ENCODE measurements around the gene TRIM47. TPM values are rescaled to one million over a fixed set of nuclear protein-coding genes. Genes with fewer than 3 reads are reported as not detected.

Gene TRIM47
- total RNA-seq, 4 donors from 2014 or later, result 18.5 to 53.8 (median 29.6) TPM

- DNase-seq (ENCODE audit: low spot score) (no peak), ATAC-seq (ENCODE audit: low FRiP score) (no peak)
Observed at GRCh38 chr17:75908201-75908600, 29.8 kb upstream of the TRIM47 start.

GRCh38 chr17:75906143-75906884 is 27.9 kb upstream of the TRIM47 start:
- ATAC-seq (ENCODE audit: low FRiP score), result no peak
- DNase-seq (ENCODE audit: low spot score), result no peak
- TF ChIP-seq, protein P1, sequence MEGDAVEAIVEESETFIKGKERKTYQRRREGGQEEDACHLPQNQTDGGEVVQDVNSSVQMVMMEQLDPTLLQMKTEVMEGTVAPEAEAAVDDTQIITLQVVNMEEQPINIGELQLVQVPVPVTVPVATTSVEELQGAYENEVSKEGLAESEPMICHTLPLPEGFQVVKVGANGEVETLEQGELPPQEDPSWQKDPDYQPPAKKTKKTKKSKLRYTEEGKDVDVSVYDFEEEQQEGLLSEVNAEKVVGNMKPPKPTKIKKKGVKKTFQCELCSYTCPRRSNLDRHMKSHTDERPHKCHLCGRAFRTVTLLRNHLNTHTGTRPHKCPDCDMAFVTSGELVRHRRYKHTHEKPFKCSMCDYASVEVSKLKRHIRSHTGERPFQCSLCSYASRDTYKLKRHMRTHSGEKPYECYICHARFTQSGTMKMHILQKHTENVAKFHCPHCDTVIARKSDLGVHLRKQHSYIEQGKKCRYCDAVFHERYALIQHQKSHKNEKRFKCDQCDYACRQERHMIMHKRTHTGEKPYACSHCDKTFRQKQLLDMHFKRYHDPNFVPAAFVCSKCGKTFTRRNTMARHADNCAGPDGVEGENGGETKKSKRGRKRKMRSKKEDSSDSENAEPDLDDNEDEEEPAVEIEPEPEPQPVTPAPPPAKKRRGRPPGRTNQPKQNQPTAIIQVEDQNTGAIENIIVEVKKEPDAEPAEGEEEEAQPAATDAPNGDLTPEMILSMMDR (IDR thresholded peaks at IDR 0.05), result no peak

More at GRCh38 chr17:75908201-75908600, 29.8 kb upstream of the TRIM47 start:
- TF ChIP-seq, protein P1 (IDR thresholded peaks at IDR 0.05), result no peak

DNA sequence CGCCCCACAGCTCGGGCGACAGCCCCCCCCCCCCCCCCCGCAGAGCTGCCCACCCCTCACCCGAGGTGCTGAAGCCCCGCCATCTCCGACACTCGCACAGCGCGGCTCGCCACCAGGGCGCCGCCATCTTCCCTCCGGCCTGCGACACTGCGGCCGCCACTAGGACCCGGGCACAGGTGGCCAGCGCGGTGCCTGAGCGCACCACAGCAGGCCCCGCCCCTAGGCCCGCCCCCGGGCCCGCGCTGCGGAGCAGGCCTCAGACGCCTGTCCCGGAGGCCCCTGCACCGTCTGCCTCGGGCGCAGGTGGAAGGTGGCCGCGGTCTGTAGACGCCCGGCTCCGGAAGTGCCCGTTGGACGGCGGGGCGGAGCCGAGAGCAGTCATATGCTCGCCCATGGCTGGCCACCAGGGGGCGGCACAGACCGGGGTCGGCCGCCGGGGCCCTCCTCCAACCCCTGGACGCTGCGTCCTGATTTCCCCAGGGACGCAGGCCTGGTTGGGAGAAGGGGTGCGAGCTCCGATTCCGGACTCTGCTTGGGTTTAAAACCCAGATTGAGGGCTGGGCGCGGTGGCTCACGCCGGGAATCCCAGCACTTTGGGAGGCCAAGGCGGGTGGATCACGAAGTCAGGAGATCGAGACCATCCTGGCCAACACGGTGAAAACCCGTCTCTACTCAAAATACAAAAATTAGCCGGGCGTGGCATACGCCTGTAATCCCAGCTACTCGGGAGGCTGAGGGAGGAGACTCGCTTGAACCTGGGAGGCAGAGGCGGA is 26.6 kb upstream of the TRIM47 start, which contains the start of gene MRPL38:
Gene MRPL38, minus strand, starts transcription at position 136 of the 773 bp plus-strand sequence. Its CDS starts 9 bp downstream, at position 127.
- ATAC-seq (ENCODE audit: low FRiP score) (peak; percentile 95), DNase-seq (ENCODE audit: low spot score) (peak; percentile 79)
- TF ChIP-seq, protein P1 (IDR thresholded peaks at IDR 0.05), result peak in 2 of 3 donors; percentile 95 to 99

- DNase-seq (ENCODE audit: low spot score), result no peak
- no peak for ATAC-seq (ENCODE audit: low FRiP score)
- TF ChIP-seq, protein P1 (IDR thresholded peaks at IDR 0.05), result no peak
Observed at GRCh38 chr17:75902406-75902805, 24.0 kb upstream of the TRIM47 start.

- TF ChIP-seq, protein P1 (IDR thresholded peaks at IDR 0.05), result no peak
- DNase-seq (ENCODE audit: low spot score), result no peak
- no peak for ATAC-seq (ENCODE audit: low FRiP score)
Observed at GRCh38 chr17:75901727-75902126, 23.3 kb upstream of the TRIM47 start.

- DNase-seq (ENCODE audit: low spot score), result no peak
- no peak for ATAC-seq (ENCODE audit: low FRiP score)
- TF ChIP-seq, protein P1 (IDR thresholded peaks at IDR 0.05), result no peak
Observed at GRCh38 chr17:75900691-75901533, 22.5 kb upstream of the TRIM47 start.
